Upper lobe of left lung (tissue), 6 donors: Measurements from ENCODE around the gene CAPZB. TPM values are rescaled to one million over a fixed set of nuclear protein-coding genes. Genes with fewer than 3 reads are reported as not detected.

ENCODE experiments used
- ATAC-seq, 2 donors: fragments of 200-7000 bp; cut with Tn5 transposase; one replicate each; pipeline ENCODE4 v1.9.1; 2022; ENCODE audit warnings: mild to moderate bottlenecking in 2 of 2, moderate library complexity in 2 of 2; ENCODE audit not compliant: low FRiP score in 2 of 2
- DNase-seq, 2 donors: peaks; one replicate each; pipeline ENCODE4 v3.0.0-alpha.2; 2019 to 2020
- H3K27ac ChIP-seq, 4 donors: fragments of 200-600 bp; sonication (generic); one replicate each; pipeline ENCODE4 v1.5.1; 2016 to 2019
- H3K27me3 ChIP-seq, 4 donors: fragments of 200-600 bp; sonication (generic); one replicate each; pipeline ENCODE4 v1.5.1; 2017 to 2019
- H3K36me3 ChIP-seq, 4 donors: fragments of 200-600 bp; sonication (generic); one replicate each; pipeline ENCODE4 v1.5.1; 2016 to 2019
- H3K4me1 ChIP-seq, 4 donors: fragments of 200-600 bp; sonication (generic); one replicate each; pipeline ENCODE4 v1.5.1; 2018 to 2019
- H3K4me3 ChIP-seq, 4 donors: fragments of 200-600 bp; sonication (generic); one replicate each; pipeline ENCODE4 v1.5.1; 2017 to 2019; ENCODE audit warnings: mild to moderate bottlenecking in 2 of 4, moderate library complexity in 1 of 4
- H3K9me3 ChIP-seq, 4 donors: fragments of 200-600 bp; sonication (generic); one replicate each; pipeline ENCODE4 v1.5.1; 2018 to 2019
- CTCF ChIP-seq, 6 experiments: fragments of 450-650 bp in 4 of 6; fragments of 200-600 bp in 2 of 6; sonication (generic) in 2 of 6; IDR thresholded peaks; one replicate each; pipeline ENCODE4 v1.5.1; 2016 to 2019; ENCODE audit warnings: antibody characterized with exemption in 6 of 6
- EP300 ChIP-seq, 4 donors: sonication (generic); formaldehyde crosslinking; IDR thresholded peaks; one replicate each; pipeline ENCODE4 v1.5.1; 2017; ENCODE audit warnings: antibody characterized with exemption in 4 of 4, control low read depth in 2 of 4
- POLR2A ChIP-seq, 4 donors: fragments of 450-650 bp; IDR thresholded peaks; one replicate each; pipeline ENCODE4 v1.5.1; 2016 to 2017; ENCODE audit warnings: antibody characterized with exemption in 4 of 4, mild to moderate bottlenecking in 2 of 4
- POLR2AphosphoS5 ChIP-seq, 2 donors: sonication (generic); formaldehyde crosslinking; IDR thresholded peaks; one replicate each; pipeline ENCODE4 v1.5.1; 2017; ENCODE audit warnings: antibody characterized with exemption in 2 of 2
- WGBS, 2 donors: methylation state at CpG; one replicate each; pipeline ENCODE4 v1.1.5; 2017 to 2018; 5-methylcytosine and 5-hydroxymethylcytosine counted together
- total RNA-seq, 6 donors: library from RNA; depleted of rRNA in 4 of 6; stranded (reverse); fragments of >200 nt in 4 of 6; gene quantifications; one replicate each; pipeline versions ENCODE4 v1.1.0 to v1.2.1, GENCODE V29; 2016 to 2021
- donor health status: DM: no; HTN: no; CAD: no; lungs with moderate emphysema.
- donor health status: DM: no; HTN: yes; CAD: no; lungs with severe emphysema.

The CAPZB gene
- total RNA-seq, 6 donors from 2014 or later, result 96.4 to 303 (median 144) TPM

GRCh38 chr1:19438516-19439195, 46.7 kb downstream of the CAPZB start:
- H3K9me3 ChIP-seq, result no peaks in the 10 kb centered on the region
- no peak overlapping the region for H3K4me3 ChIP-seq
- 80 to 83% methylated on average over 19 of the region's 19 CpGs for WGBS, 2 donors
- no peaks in the 10 kb centered on the region for H3K36me3 ChIP-seq
- ATAC-seq (no peak), DNase-seq (peak in 1 of 2 donors; percentile 52)
- peaks cover 64 to 86% (median 78%) of the 10 kb centered on the region in 4 donors for H3K4me1 ChIP-seq
- no peaks in the 10 kb centered on the region for H3K27me3 ChIP-seq
- peak overlapping the region; percentile 71 to 88 (median 81) for H3K27ac ChIP-seq
- TF ChIP-seq POLR2A (IDR thresholded peaks at IDR 0.05) (no peak), POLR2AphosphoS5 (IDR thresholded peaks at IDR 0.05) (no peak), CTCF (IDR thresholded peaks at IDR 0.05) (no peak), EP300 (IDR thresholded peaks at IDR 0.05) (no peak)

GRCh38 chr1:19437891-19438294, 47.4 kb downstream of the CAPZB start:
- H3K9me3 ChIP-seq, result no peaks in the 10 kb centered on the region
- peaks cover 66 to 87% (median 78%) of the 10 kb centered on the region in 4 donors for H3K4me1 ChIP-seq
- DNase-seq, result no peak
- H3K27me3 ChIP-seq, result no peaks in the 10 kb centered on the region
- 55 to 56% methylated on average over 17 of the region's 17 CpGs for WGBS, 2 donors
- TF ChIP-seq POLR2A (IDR thresholded peaks at IDR 0.05), result peak in 1 of 4 donors; percentile 22
- TF ChIP-seq POLR2AphosphoS5 (IDR thresholded peaks at IDR 0.05), result peak; percentile 15 to 59
- TF ChIP-seq EP300 (IDR thresholded peaks at IDR 0.05), result peak in 3 of 4 donors; percentile 20 to 50 (median 48)
- no peak for TF ChIP-seq CTCF (IDR thresholded peaks at IDR 0.05)
- no peak overlapping the region for H3K4me3 ChIP-seq
- no peaks in the 10 kb centered on the region for H3K36me3 ChIP-seq
- H3K27ac ChIP-seq, result peak overlapping the region; percentile 71 to 88 (median 81)
- peak; percentile 45 to 68 for ATAC-seq

- peak overlapping the region; percentile 71 to 88 (median 81) for H3K27ac ChIP-seq
- H3K36me3 ChIP-seq, result no peaks in the 10 kb centered on the region
- TF ChIP-seq POLR2AphosphoS5 (IDR thresholded peaks at IDR 0.05) (peak in 1 of 2 donors; percentile 20), EP300 (IDR thresholded peaks at IDR 0.05) (peak in 1 of 4 donors; percentile 31), POLR2A (IDR thresholded peaks at IDR 0.05) (peak in 1 of 4 donors; percentile 35), CTCF (IDR thresholded peaks at IDR 0.05) (no peak)
- H3K4me3 ChIP-seq, result no peak overlapping the region
- ATAC-seq (peak in 1 of 2 donors; percentile 54), DNase-seq (peak in 1 of 2 donors; percentile 74)
- H3K27me3 ChIP-seq, result no peaks in the 10 kb centered on the region
- no peaks in the 10 kb centered on the region for H3K9me3 ChIP-seq
- WGBS, 2 donors, result 49 to 52% methylated on average over 8 of the region's 8 CpGs
- peaks cover 69 to 88% (median 77%) of the 10 kb centered on the region in 4 donors for H3K4me1 ChIP-seq
These were observed 48.4 kb downstream of the CAPZB start for GRCh38 chr1:19436716-19437476.

- no peaks in the 10 kb centered on the region for H3K36me3 ChIP-seq
- DNase-seq (no peak), ATAC-seq (peak in 1 of 2 donors; percentile 59)
- peak overlapping the region; percentile 70 to 88 (median 77) for H3K27ac ChIP-seq
- 73 to 77% methylated on average over 13 of the region's 13 CpGs for WGBS, 2 donors
- no peaks in the 10 kb centered on the region for H3K9me3 ChIP-seq
- no peaks in the 10 kb centered on the region for H3K27me3 ChIP-seq
- H3K4me3 ChIP-seq, result no peak overlapping the region
- TF ChIP-seq CTCF (IDR thresholded peaks at IDR 0.05) (no peak), POLR2A (IDR thresholded peaks at IDR 0.05) (no peak), EP300 (IDR thresholded peaks at IDR 0.05) (no peak), POLR2AphosphoS5 (IDR thresholded peaks at IDR 0.05) (no peak)
- peaks cover 70 to 85% (median 75%) of the 10 kb centered on the region in 4 donors for H3K4me1 ChIP-seq
These were observed 49.4 kb downstream of the CAPZB start for GRCh38 chr1:19435851-19436455.
